Astrocyte (in vitro differentiated cells and primary cell): ENCODE data around the gene CARD19. TPM values are rescaled to one million over a fixed set of nuclear protein-coding genes. Genes with fewer than 3 reads are reported as not detected.

ENCODE experiments used
- DNase-seq: peaks from one replicate; pipeline ENCODE4 v3.0.0-alpha.2; 2010; ENCODE audit warnings: low read depth
- FAIRE-seq: peaks from 2 replicates; lab custom pipeline; 2011; peaks lifted over from hg19 to GRCh38; lab: Jason Lieb, UNC
- H2AFZ ChIP-seq: 2 replicates; pipeline ENCODE4 v1.6.0; 2012; ENCODE audit warnings: low read depth, low read length, inconsistent platforms
- H3K27ac ChIP-seq: 2 replicates; pipeline ENCODE4 v1.5.1; 2011; ENCODE audit warnings: low read depth, low read length, inconsistent platforms
- H3K27me3 ChIP-seq: 2 replicates; pipeline ENCODE4 v1.6.0; 2011; ENCODE audit warnings: low read length, inconsistent platforms; ENCODE audit not compliant: insufficient read depth
- H3K36me3 ChIP-seq: 2 replicates; pipeline ENCODE4 v1.5.1; 2011; ENCODE audit warnings: low read length, inconsistent platforms; ENCODE audit not compliant: insufficient read depth
- H3K4me1 ChIP-seq: 2 replicates; pipeline ENCODE4 v1.5.1; 2011; ENCODE audit warnings: low read length, inconsistent platforms; ENCODE audit not compliant: insufficient read depth
- H3K4me2 ChIP-seq: 2 replicates; pipeline ENCODE4 v1.6.0; 2012; ENCODE audit warnings: low read length, inconsistent platforms
- H3K4me3 ChIP-seq: 2 replicates; pipeline ENCODE4 v1.5.1; 2011; ENCODE audit warnings: low read depth, mild to moderate bottlenecking, low read length, inconsistent platforms; ENCODE audit not compliant: insufficient read depth
- H3K79me2 ChIP-seq: 2 replicates; pipeline ENCODE4 v1.6.0; 2012; ENCODE audit warnings: mild to moderate bottlenecking, low read length, inconsistent platforms; ENCODE audit not compliant: insufficient read depth
- H3K9ac ChIP-seq: 2 replicates; pipeline ENCODE4 v1.6.0; 2012; ENCODE audit warnings: mild to moderate bottlenecking, low read length, inconsistent platforms
- H3K9me3 ChIP-seq: 2 replicates; pipeline ENCODE4 v1.5.1; 2012; ENCODE audit warnings: low read depth, mild to moderate bottlenecking, low read length, inconsistent platforms; ENCODE audit not compliant: insufficient read depth
- H4K20me1 ChIP-seq: 2 replicates; pipeline ENCODE4 v1.6.0; 2012; ENCODE audit warnings: low read length, inconsistent platforms; ENCODE audit not compliant: insufficient read depth
- H3K27ac Mint-ChIP-seq: one replicate; pipeline ENCODE4 v1.8.0; 2021; ENCODE audit warnings: mild to moderate bottlenecking, mixed read lengths; ENCODE audit not compliant: unreplicated experiment
- H3K27me3 Mint-ChIP-seq: one replicate; pipeline ENCODE4 v1.8.0; 2021; ENCODE audit warnings: low read depth, mixed read lengths; ENCODE audit not compliant: unreplicated experiment
- H3K36me3 Mint-ChIP-seq: one replicate; pipeline ENCODE4 v1.8.0; 2021; ENCODE audit warnings: low read depth, mixed read lengths; ENCODE audit not compliant: unreplicated experiment
- H3K4me1 Mint-ChIP-seq: one replicate; pipeline ENCODE4 v1.8.0; 2021; ENCODE audit warnings: low read depth, mixed read lengths; ENCODE audit not compliant: unreplicated experiment
- H3K4me3 Mint-ChIP-seq: one replicate; pipeline ENCODE4 v1.8.0; 2021; ENCODE audit warnings: mild to moderate bottlenecking, moderate library complexity, mixed read lengths; ENCODE audit not compliant: unreplicated experiment
- H3K9me3 Mint-ChIP-seq: one replicate; pipeline ENCODE4 v1.8.0; 2021; ENCODE audit warnings: mild to moderate bottlenecking, mixed read lengths; ENCODE audit not compliant: unreplicated experiment
- CTCF ChIP-seq: IDR thresholded peaks from 2 replicates; pipeline ENCODE4 v1.5.1; 2011; ENCODE audit warnings: low read depth, mild to moderate bottlenecking, inconsistent platforms, low read length, moderate library complexity; ENCODE audit not compliant: insufficient read depth
- EZH2 ChIP-seq: IDR thresholded peaks from 2 replicates; pipeline ENCODE4 v1.6.1; 2012; ENCODE audit warnings: mild to moderate bottlenecking, low read length, inconsistent platforms; ENCODE audit not compliant: insufficient read depth
- total RNA-seq: library from RNA; stranded (reverse); gene quantifications from 2 replicates; pipeline ENCODE4 v1.2.1, GENCODE V29; 2021

Gene CARD19
- total RNA-seq, 1 donor from 2014 or later, result 36.3 TPM

- no peak within 1 kb of the TSS for H3K27ac Mint-ChIP-seq
- no peaks in the 10 kb centered on the region for H3K36me3 Mint-ChIP-seq
- H3K27ac ChIP-seq, result no peak within 1 kb of the TSS
- TF ChIP-seq CTCF, result no peak
- TF ChIP-seq EZH2, result no peak
- DNase-seq (peak; percentile 13), FAIRE-seq (no peak)
- no peak within 1 kb of the TSS for H3K4me3 Mint-ChIP-seq
- no peaks in the 10 kb centered on the region for H3K9me3 Mint-ChIP-seq
- peak within 1 kb of the TSS; percentile 41 for H2AFZ ChIP-seq
- H3K36me3 ChIP-seq, result no peaks in the 10 kb centered on the region
- H3K27me3 ChIP-seq, result no peaks in the 10 kb centered on the region
- H3K27me3 Mint-ChIP-seq, result peaks cover 32% of the 10 kb centered on the region
- no peak within 1 kb of the TSS for H3K9ac ChIP-seq
- H4K20me1 ChIP-seq, result no peaks in the 10 kb centered on the region
- peak within 1 kb of the TSS; percentile 77 for H3K4me2 ChIP-seq
- H3K4me1 ChIP-seq, result peaks cover 7% of the 10 kb centered on the region
- H3K4me3 ChIP-seq, result peak within 1 kb of the TSS; percentile 37
- H3K4me1 Mint-ChIP-seq, result peaks cover under 1% of the 10 kb centered on the region
- H3K79me2 ChIP-seq, result no peaks in the 10 kb centered on the region
- no peaks in the 10 kb centered on the region for H3K9me3 ChIP-seq
These were observed 37.5 kb upstream of the CARD19 start, which contains the start of gene SUSD3 for GRCh38 chr9:93058355-93059010. Gene SUSD3 (plus strand): TSS chr9:93058701. CDS start chr9:93058743, 42 bp downstream.

- no peak for DNase-seq
- Mint-ChIP-seq H3K9me3 (no peaks in the 10 kb centered on the region), H3K36me3 (no peaks in the 10 kb centered on the region), H3K4me3 (no peak overlapping the region), H3K27me3 (peaks cover 36% of the 10 kb centered on the region), H3K27ac (no peak overlapping the region), H3K4me1 (no peaks in the 10 kb centered on the region)
- H3K9ac ChIP-seq, result no peak overlapping the region
- H3K4me2 ChIP-seq, result peak overlapping the region; percentile 77
- no peaks in the 10 kb centered on the region for H3K36me3 ChIP-seq
- H3K27me3 ChIP-seq, result no peaks in the 10 kb centered on the region
- H3K4me3 ChIP-seq, result peak overlapping the region; percentile 37
- peaks cover 7% of the 10 kb centered on the region for H3K4me1 ChIP-seq
- no peaks in the 10 kb centered on the region for H4K20me1 ChIP-seq
- no peaks in the 10 kb centered on the region for H3K9me3 ChIP-seq
- no peak for TF ChIP-seq CTCF
- TF ChIP-seq EZH2, result no peak
- H3K79me2 ChIP-seq, result no peaks in the 10 kb centered on the region
- H2AFZ ChIP-seq, result peak overlapping the region; percentile 41
- H3K27ac ChIP-seq, result no peak overlapping the region
- FAIRE-seq, result no peak
These were observed 36.9 kb upstream of the CARD19 start for GRCh38 chr9:93059011-93059714.
